Loucy (cell line): ENCODE measurements around the gene HS3ST3B1.

Experiments used
- H2AFZ ChIP-seq: fragments of 200-600 bp; sonication (generic); 2 replicates; pipeline ENCODE4 v1.6.0; 2016; ENCODE audit warnings: antibody characterized with exemption, mild to moderate bottlenecking, low read length, moderate library complexity
- H3F3A ChIP-seq: fragments of 200-600 bp; 2 replicates; pipeline ENCODE4 v1.6.0; 2016; ENCODE audit warnings: antibody characterized with exemption, low read depth, mild to moderate bottlenecking
- H3K27me3 ChIP-seq: fragments of 200-600 bp; sonication (generic); 2 replicates; pipeline ENCODE4 v1.6.1; 2014; ENCODE audit warnings: low read length, mild to moderate bottlenecking; ENCODE audit not compliant: insufficient read depth, poor library complexity, severe bottlenecking
- H3K36me3 ChIP-seq: fragments of 200-600 bp; sonication (generic); 2 replicates; pipeline ENCODE4 v1.6.1; 2016; ENCODE audit warnings: low read length; ENCODE audit not compliant: insufficient read depth
- H3K4me1 ChIP-seq: fragments of 200-600 bp; sonication (generic); 2 replicates; pipeline ENCODE4 v1.5.1; 2014; ENCODE audit warnings: low read length, mild to moderate bottlenecking; ENCODE audit not compliant: insufficient read depth, poor library complexity, severe bottlenecking
- H3K4me2 ChIP-seq: fragments of 200-600 bp; sonication (generic); 2 replicates; pipeline ENCODE4 v1.6.0; 2014; ENCODE audit warnings: antibody characterized with exemption, low read length, low read depth, mild to moderate bottlenecking; ENCODE audit not compliant: poor library complexity, severe bottlenecking
- H3K4me3 ChIP-seq: fragments of 200-600 bp; sonication (generic); 2 replicates; pipeline ENCODE4 v1.5.1; 2014; ENCODE audit warnings: low read length, mild to moderate bottlenecking, mixed read lengths; ENCODE audit not compliant: poor library complexity, severe bottlenecking
- H3K79me2 ChIP-seq: fragments of 200-600 bp; sonication (generic); 2 replicates; pipeline ENCODE4 v1.6.1; 2014; ENCODE audit warnings: low read length; ENCODE audit not compliant: insufficient read depth
- H3K9ac ChIP-seq: fragments of 200-600 bp; sonication (generic); 2 replicates; pipeline ENCODE4 v1.6.0; 2014; ENCODE audit warnings: mild to moderate bottlenecking, low read depth, low read length, moderate library complexity; ENCODE audit not compliant: poor library complexity, severe bottlenecking
- H3K9me2 ChIP-seq: fragments of 200-600 bp; sonication (generic); replicated peaks from 2 replicates; pipeline ENCODE4 v1.6.1; 2016; ENCODE audit warnings: low read depth, low read length, mixed read lengths
- H3K9me3 ChIP-seq: fragments of 200-600 bp; sonication (generic); 2 replicates; pipeline ENCODE4 v1.6.1; 2014; ENCODE audit warnings: mild to moderate bottlenecking, antibody characterized with exemption, low read length, low read depth; ENCODE audit not compliant: insufficient read depth
- H4K20me1 ChIP-seq: fragments of 200-600 bp; sonication (generic); 2 replicates; pipeline ENCODE4 v1.6.0; 2014; ENCODE audit warnings: antibody characterized with exemption, low read length, mild to moderate bottlenecking; ENCODE audit not compliant: insufficient read depth, poor library complexity, severe bottlenecking
- EZH2phosphoT487 ChIP-seq: fragments of 200-600 bp; IDR thresholded peaks from 2 replicates; pipeline ENCODE4 v1.6.1; 2018; ENCODE audit warnings: antibody characterized with exemption, mild to moderate bottlenecking, moderate library complexity, borderline replicate concordance
- TF ChIP-seq, protein P1 (sequence below): fragments of 200-600 bp; sonication (generic); conservative IDR thresholded peaks from 2 replicates; pipeline ENCODE4 v1.5.1; 2014; ENCODE audit warnings: mild to moderate bottlenecking, antibody characterized with exemption, low read length

The HS3ST3B1 gene

DNA sequence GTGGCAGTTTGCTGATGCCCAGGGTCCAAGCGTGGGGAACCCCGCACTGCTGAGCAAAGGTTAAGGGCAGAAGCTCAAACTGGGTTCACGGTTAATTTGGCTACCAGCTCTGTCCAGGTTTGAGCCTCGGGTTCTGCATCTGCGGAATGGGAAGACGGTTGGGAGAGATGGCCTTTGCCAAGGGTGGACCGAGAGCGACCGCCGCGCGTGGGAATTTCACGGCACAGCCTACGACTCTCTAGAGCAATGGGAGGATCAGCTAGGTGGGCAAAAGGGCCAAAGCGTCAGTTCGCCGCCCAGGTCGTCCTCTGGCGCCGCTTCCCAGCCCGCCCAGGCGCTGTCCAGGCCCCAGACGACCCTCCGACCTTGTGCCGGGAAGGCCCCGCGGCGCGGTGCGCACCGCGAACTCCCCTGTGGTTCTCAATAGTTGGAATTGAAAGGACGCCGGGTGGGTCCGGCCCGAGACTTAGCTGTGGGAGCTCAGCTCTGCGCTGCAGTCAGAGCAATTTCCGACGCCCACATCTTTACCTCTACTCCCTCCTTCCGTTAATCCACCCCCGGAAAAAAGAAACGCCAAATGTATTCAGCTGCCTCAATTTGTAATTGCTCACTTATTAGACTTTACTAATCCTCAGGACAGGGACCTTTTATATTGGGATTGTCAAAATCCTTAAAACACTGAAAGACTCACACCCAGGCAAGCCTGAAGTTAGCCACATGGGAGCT, 2.5 kb upstream of the HS3ST3B1 start:
- Histone ChIP-seq H4K20me1 (no peaks in the 10 kb centered on the region), H3K4me2 (no peak overlapping the region), H3F3A (no peaks in the 10 kb centered on the region), H3K4me1 (no peaks in the 10 kb centered on the region), H3K79me2 (no peaks in the 10 kb centered on the region), H3K27me3 (no peaks in the 10 kb centered on the region), H3K9me3 (peaks cover 9% of the 10 kb centered on the region; the same call in 1 of the 2 replicates), H3K9ac (no peak overlapping the region), H2AFZ (no peak overlapping the region), H3K4me3 (no peak overlapping the region), H3K36me3 (no peaks in the 10 kb centered on the region), H3K9me2 (no peaks in the 10 kb centered on the region)
- TF ChIP-seq EZH2phosphoT487 = no peak
- TF ChIP-seq, protein P1, sequence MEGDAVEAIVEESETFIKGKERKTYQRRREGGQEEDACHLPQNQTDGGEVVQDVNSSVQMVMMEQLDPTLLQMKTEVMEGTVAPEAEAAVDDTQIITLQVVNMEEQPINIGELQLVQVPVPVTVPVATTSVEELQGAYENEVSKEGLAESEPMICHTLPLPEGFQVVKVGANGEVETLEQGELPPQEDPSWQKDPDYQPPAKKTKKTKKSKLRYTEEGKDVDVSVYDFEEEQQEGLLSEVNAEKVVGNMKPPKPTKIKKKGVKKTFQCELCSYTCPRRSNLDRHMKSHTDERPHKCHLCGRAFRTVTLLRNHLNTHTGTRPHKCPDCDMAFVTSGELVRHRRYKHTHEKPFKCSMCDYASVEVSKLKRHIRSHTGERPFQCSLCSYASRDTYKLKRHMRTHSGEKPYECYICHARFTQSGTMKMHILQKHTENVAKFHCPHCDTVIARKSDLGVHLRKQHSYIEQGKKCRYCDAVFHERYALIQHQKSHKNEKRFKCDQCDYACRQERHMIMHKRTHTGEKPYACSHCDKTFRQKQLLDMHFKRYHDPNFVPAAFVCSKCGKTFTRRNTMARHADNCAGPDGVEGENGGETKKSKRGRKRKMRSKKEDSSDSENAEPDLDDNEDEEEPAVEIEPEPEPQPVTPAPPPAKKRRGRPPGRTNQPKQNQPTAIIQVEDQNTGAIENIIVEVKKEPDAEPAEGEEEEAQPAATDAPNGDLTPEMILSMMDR = no peak

DNA sequence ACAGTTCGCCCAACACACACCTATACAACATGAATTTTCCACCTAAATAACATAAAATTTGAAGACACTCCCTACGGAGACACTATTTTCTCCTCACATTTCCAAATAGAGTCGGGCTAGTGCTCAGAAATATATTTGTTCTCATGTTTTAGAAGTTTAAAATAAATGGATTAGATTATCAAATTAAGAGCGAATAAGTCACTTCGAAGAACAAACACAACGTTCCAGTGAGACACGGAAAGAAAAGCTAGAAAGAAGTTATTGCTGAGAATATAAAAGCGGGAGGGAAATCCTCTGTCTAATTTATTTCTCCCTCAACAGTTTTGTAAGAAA, 2.0 kb upstream of the HS3ST3B1 start:
- H3K36me3 ChIP-seq = no peaks in the 10 kb centered on the region
- no peak overlapping the region for H3K9ac ChIP-seq
- TF ChIP-seq EZH2phosphoT487 = no peak
- TF ChIP-seq, protein P1 = no peak
- no peaks in the 10 kb centered on the region for H4K20me1 ChIP-seq
- no peaks in the 10 kb centered on the region for H3K4me1 ChIP-seq
- H3K4me2 ChIP-seq = no peak overlapping the region
- H2AFZ ChIP-seq = no peak overlapping the region
- H3K79me2 ChIP-seq = no peaks in the 10 kb centered on the region
- H3K9me2 ChIP-seq = no peaks in the 10 kb centered on the region
- no peaks in the 10 kb centered on the region for H3F3A ChIP-seq
- H3K9me3 ChIP-seq = peaks cover 9% of the 10 kb centered on the region; the same call in 1 of the 2 replicates
- H3K4me3 ChIP-seq = no peak overlapping the region
- H3K27me3 ChIP-seq = no peaks in the 10 kb centered on the region

DNA sequence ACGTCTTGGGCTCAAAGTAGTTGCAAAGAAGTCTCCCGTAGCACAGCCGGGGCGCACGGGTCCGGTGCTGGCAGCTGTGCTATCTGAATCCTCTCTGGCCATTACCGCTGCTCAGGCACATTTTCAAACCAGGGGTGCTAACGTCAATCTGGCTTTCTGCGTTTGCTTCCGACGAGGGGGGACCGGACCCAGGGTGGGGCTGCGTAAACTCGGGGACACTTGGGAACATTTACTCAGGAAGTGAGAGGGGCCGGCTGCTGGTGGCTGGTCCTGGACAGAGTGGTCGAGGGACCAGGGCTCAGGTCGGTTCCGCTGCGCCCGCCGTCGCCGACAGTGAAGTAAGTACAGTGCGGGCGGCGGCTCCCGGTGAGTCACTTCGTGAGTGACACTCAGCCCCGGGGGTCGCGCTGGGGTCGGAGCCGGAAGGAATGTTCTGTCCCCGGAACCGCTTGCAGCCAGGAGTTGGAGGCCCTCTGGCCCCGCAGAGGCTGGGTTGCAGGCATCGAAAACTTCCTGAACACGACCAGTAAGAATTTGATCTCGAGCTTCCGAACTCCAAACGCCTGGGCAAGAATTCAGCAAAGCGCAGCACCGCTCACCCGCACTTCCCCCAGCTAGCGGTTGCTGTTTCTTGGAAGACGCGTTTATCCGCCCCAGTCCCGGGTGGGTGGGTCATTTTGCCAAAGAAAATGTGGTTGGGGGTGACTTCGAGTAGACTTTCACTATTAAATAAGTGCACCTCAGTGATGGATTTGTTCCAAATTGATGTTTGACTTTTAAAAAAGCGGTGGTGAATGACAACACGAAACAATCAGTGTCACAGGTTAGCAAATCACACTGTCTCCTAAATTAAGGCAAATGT, 1.4 kb upstream of the HS3ST3B1 start:
- H3K4me3 ChIP-seq = no peak overlapping the region
- H2AFZ ChIP-seq = no peak overlapping the region
- H4K20me1 ChIP-seq = no peaks in the 10 kb centered on the region
- H3K79me2 ChIP-seq = no peaks in the 10 kb centered on the region
- H3K9ac ChIP-seq = no peak overlapping the region
- TF ChIP-seq EZH2phosphoT487 = no peak
- TF ChIP-seq, protein P1 = no peak
- H3K4me1 ChIP-seq = no peaks in the 10 kb centered on the region
- no peaks in the 10 kb centered on the region for H3K27me3 ChIP-seq
- H3F3A ChIP-seq = no peaks in the 10 kb centered on the region
- no peaks in the 10 kb centered on the region for H3K9me2 ChIP-seq
- H3K4me2 ChIP-seq = no peak overlapping the region
- H3K9me3 ChIP-seq = peaks cover 9% of the 10 kb centered on the region; the same call in 1 of the 2 replicates
- no peaks in the 10 kb centered on the region for H3K36me3 ChIP-seq
